Measurements from ENCODE around the gene SPOUT1. TPM values are rescaled to one million over a fixed set of nuclear protein-coding genes. Genes with fewer than 3 reads are reported as not detected.

SPOUT1 gene
- total and polyA plus RNA-seq, 2 of the 13 experiments (the other 11 are each of a cell fraction or from before 2014, with no cell fraction given), result 39.0 to 45.8 TPM

- peak; percentile 69 for TF ChIP-seq TBX2 (CRISPR knock-in tag; IDR thresholded peaks at IDR 0.05; ENCODE audit: borderline replicate concordance)
- TF ChIP-seq ZBTB14 (CRISPR knock-in tag; IDR thresholded peaks at IDR 0.05), result peak; percentile 76
- 0 out of 2 replicates have a peak, but pooled peaks have one; percentile 56 for TF ChIP-seq REL (CRISPR knock-in tag; conservative IDR thresholded peaks at IDR 0.05)
- TF ChIP-seq, protein P1, sequence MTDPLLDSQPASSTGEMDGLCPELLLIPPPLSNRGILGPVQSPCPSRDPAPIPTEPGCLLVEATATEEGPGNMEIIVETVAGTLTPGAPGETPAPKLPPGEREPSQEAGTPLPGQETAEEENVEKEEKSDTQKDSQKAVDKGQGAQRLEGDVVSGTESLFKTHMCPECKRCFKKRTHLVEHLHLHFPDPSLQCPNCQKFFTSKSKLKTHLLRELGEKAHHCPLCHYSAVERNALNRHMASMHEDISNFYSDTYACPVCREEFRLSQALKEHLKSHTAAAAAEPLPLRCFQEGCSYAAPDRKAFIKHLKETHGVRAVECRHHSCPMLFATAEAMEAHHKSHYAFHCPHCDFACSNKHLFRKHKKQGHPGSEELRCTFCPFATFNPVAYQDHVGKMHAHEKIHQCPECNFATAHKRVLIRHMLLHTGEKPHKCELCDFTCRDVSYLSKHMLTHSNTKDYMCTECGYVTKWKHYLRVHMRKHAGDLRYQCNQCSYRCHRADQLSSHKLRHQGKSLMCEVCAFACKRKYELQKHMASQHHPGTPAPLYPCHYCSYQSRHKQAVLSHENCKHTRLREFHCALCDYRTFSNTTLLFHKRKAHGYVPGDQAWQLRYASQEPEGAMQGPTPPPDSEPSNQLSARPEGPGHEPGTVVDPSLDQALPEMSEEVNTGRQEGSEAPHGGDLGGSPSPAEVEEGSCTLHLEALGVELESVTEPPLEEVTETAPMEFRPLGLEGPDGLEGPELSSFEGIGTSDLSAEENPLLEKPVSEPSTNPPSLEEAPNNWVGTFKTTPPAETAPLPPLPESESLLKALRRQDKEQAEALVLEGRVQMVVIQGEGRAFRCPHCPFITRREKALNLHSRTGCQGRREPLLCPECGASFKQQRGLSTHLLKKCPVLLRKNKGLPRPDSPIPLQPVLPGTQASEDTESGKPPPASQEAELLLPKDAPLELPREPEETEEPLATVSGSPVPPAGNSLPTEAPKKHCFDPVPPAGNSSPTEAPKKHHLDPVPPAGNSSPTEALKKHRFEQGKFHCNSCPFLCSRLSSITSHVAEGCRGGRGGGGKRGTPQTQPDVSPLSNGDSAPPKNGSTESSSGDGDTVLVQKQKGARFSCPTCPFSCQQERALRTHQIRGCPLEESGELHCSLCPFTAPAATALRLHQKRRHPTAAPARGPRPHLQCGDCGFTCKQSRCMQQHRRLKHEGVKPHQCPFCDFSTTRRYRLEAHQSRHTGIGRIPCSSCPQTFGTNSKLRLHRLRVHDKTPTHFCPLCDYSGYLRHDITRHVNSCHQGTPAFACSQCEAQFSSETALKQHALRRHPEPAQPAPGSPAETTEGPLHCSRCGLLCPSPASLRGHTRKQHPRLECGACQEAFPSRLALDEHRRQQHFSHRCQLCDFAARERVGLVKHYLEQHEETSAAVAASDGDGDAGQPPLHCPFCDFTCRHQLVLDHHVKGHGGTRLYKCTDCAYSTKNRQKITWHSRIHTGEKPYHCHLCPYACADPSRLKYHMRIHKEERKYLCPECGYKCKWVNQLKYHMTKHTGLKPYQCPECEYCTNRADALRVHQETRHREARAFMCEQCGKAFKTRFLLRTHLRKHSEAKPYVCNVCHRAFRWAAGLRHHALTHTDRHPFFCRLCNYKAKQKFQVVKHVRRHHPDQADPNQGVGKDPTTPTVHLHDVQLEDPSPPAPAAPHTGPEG (CRISPR knock-in tag; IDR thresholded peaks at IDR 0.05), result peak; percentile 65
- peak; percentile 32; the same call in 1 of the 2 replicates for TF ChIP-seq FOXC1 (CRISPR knock-in tag; IDR thresholded peaks at IDR 0.05; ENCODE audit: borderline replicate concordance)
- no peak for TF ChIP-seq ZNF33B (CRISPR knock-in tag; IDR thresholded peaks at IDR 0.05)
- peak; percentile 38; the same call in 1 of the 2 replicates for TF ChIP-seq HOXA3 (CRISPR knock-in tag; IDR thresholded peaks at IDR 0.05)
- peak; percentile 88; the same call in 1 of the 2 replicates for TF ChIP-seq MTERF4 (CRISPR knock-in tag; IDR thresholded peaks at IDR 0.05)
- TF ChIP-seq ZNF263 (CRISPR knock-in tag; IDR thresholded peaks at IDR 0.05), result peak; percentile 57; the same call in 1 of the 2 replicates
- peak; percentile 44; the same call in 1 of the 2 replicates for TF ChIP-seq ZNF607 (CRISPR knock-in tag; IDR thresholded peaks at IDR 0.05; ENCODE audit: borderline replicate concordance)
- no peak for TF ChIP-seq GTF3A (CRISPR knock-in tag; conservative IDR thresholded peaks at IDR 0.05)
- TF ChIP-seq E2F2 (CRISPR knock-in tag; IDR thresholded peaks at IDR 0.05; ENCODE audit: borderline replicate concordance), result 0 out of 2 replicates have a peak, but pooled peaks have one; percentile 35
- TF ChIP-seq ZNF546 (CRISPR knock-in tag; conservative IDR thresholded peaks at IDR 0.05), result 0 out of 2 replicates have a peak, but pooled peaks have one; percentile 41
- TF ChIP-seq MXD3 (CRISPR knock-in tag; IDR thresholded peaks at IDR 0.05), result 0 out of 2 replicates have a peak, but pooled peaks have one; percentile 16
- TF ChIP-seq, protein P2, sequence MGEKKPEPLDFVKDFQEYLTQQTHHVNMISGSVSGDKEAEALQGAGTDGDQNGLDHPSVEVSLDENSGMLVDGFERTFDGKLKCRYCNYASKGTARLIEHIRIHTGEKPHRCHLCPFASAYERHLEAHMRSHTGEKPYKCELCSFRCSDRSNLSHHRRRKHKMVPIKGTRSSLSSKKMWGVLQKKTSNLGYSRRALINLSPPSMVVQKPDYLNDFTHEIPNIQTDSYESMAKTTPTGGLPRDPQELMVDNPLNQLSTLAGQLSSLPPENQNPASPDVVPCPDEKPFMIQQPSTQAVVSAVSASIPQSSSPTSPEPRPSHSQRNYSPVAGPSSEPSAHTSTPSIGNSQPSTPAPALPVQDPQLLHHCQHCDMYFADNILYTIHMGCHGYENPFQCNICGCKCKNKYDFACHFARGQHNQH (CRISPR knock-in tag; IDR thresholded peaks at IDR 0.05), result no peak
- peak; percentile 79 for TF ChIP-seq ATF7-NPFF (CRISPR knock-in tag; IDR thresholded peaks at IDR 0.05; ENCODE audit: low read depth)
Measured at GRCh38 chr9:128818839-128819715, 10.5 kb downstream of the SPOUT1 start (continued).
